Central memory CD8-positive, alpha-beta T cell (primary cell): ENCODE results near the gene SORD.
"Not testable (repeated sequence)": the region's sequence is repeated elsewhere in the genome, so short reads cannot be mapped to it uniquely, and the experiment has no call there.

Experiments
- ATAC-seq: fragments of 150-1000 bp; cut with Tn5 transposase; replicated peaks from 2 replicates; pipeline ENCODE4 v1.10.0; 2022; ENCODE audit warnings: mild to moderate bottlenecking, moderate FRiP score, moderate number of reproducible peaks; ENCODE audit not compliant: poor library complexity, severe bottlenecking; ENCODE audit errors: extremely low read depth
- DNase-seq, 2 donors: peaks; one replicate each; pipeline ENCODE4 v3.0.0; 2021; ENCODE audit warnings: low spot score in 2 of 2
- H3K27ac Mint-ChIP-seq: one replicate; pipeline ENCODE4 v1.8.0; 2022; ENCODE audit warnings: low read depth, mild to moderate bottlenecking, moderate library complexity, mixed read lengths
- H3K27me3 Mint-ChIP-seq: one replicate; pipeline ENCODE4 v1.8.0; 2022; ENCODE audit warnings: mixed read lengths
- H3K36me3 Mint-ChIP-seq: one replicate; pipeline ENCODE4 v1.8.0; 2022; ENCODE audit warnings: mild to moderate bottlenecking, moderate library complexity, mixed read lengths; ENCODE audit not compliant: insufficient read depth
- H3K4me1 Mint-ChIP-seq: one replicate; pipeline ENCODE4 v1.8.0; 2022; ENCODE audit warnings: mixed read lengths
- H3K4me3 Mint-ChIP-seq: one replicate; pipeline ENCODE4 v1.8.0; 2022; ENCODE audit warnings: mild to moderate bottlenecking, moderate library complexity, mixed read lengths
- H3K9me3 Mint-ChIP-seq: one replicate; pipeline ENCODE4 v1.8.0; 2022; ENCODE audit warnings: mixed read lengths

The SORD gene

GRCh38 chr15:45022871-45023658, at the start of gene SORD:
Gene SORD, plus strand, starts transcription at chr15:45023195. Its CDS starts 89 bp downstream, at chr15:45023284.
- Mint-ChIP-seq H3K27me3 (peaks cover 25% of the 10 kb centered on the region), H3K9me3 (no peaks in the 10 kb centered on the region), H3K36me3 (no peaks in the 10 kb centered on the region), H3K4me1 (peaks cover 7% of the 10 kb centered on the region), H3K4me3 (peak within 1 kb of the TSS; percentile 86), H3K27ac (peak within 1 kb of the TSS; percentile 48)
- DNase-seq (peak; percentile 66 to 76), ATAC-seq (peak; percentile 96)

DNA sequence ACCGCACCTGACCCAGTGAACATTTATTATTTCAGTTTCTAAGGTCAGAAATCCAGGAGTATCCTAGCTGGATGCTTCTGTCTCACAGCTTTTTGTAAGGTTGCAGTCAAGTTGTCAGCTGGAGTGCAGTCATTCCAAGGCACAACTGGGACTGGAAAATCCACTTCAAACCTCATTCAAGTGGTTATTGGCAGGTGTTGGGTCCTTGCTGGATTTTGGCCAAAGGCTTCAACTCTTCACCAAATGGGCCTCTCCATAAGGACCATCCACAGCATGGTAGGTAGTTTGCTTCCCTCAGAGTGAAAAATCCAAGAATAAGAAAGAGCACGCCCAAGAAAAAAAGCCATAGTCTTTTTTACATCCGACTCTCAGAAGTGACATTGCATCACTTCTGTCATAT, 46.8 kb upstream of the SORD start:
- H3K27ac Mint-ChIP-seq, H3K36me3 Mint-ChIP-seq, H3K9me3 Mint-ChIP-seq, H3K4me3 Mint-ChIP-seq, DNase-seq, H3K4me1 Mint-ChIP-seq, ATAC-seq, H3K27me3 Mint-ChIP-seq: not testable (repeated sequence)

DNA sequence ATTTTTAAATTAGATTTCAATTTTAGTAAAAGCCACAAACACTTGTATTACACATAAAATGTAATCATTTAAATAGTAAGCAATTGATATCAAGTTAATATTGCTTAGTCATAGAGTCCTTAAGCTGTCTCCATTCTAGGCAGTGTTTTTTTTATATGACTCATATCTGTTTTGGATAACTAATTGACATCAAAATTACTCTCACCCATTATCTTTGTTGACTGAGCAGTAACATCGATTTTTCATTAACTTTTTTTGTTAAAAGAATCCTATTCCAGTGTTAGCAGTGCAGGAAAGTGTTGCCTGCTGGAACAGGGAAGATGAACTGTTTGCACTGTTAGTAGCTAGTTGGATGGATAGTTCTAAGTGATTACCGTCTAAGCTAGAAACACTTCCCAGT, 45.2 kb upstream of the SORD start:
- not testable (repeated sequence) for H3K27me3 Mint-ChIP-seq, H3K27ac Mint-ChIP-seq, H3K4me1 Mint-ChIP-seq, ATAC-seq, H3K9me3 Mint-ChIP-seq, H3K4me3 Mint-ChIP-seq, DNase-seq, H3K36me3 Mint-ChIP-seq

DNA sequence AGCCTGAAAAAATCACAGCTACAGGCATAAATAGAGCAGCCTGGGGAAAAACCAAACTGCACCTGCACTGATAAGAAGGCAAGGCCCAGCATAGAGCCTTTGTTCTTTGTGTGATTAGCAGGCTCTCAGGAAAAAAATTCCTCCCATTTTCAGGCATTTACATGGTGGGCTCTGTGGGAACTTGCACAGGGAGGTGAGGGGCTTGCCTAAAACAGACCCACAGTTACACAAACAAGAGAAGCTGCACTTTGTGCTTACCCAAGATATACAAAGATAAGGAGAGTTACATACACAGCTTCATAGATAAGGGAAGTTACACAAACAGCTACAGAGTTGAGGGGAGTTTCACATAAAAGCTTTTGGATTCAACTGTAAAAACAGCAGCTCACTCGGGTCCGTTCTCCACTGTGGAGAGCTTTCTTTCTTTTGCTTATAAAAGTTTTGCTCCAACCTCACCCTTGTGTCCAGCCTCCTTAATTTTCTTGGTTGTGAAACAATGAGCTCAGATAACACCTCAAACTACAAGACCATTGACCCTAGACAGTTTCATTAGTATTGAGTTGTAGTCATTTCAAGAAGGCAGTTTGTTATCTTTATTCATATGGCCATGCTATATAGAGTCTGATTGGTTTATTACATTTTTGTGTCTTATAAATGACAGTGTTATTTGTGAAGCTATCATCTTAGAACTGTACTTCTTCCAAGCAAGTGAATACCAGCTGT, 43.2 kb upstream of the SORD start:
- not testable (repeated sequence) for H3K36me3 Mint-ChIP-seq, ATAC-seq, H3K27ac Mint-ChIP-seq

GRCh38 chr15:44984144-44984543, 38.9 kb upstream of the SORD start:
- ATAC-seq, H3K9me3 Mint-ChIP-seq, H3K27ac Mint-ChIP-seq: not testable (repeated sequence)

More for the DNA sequence above, 43.2 kb upstream of the SORD start:
- not testable (repeated sequence) for H3K9me3 Mint-ChIP-seq, H3K4me1 Mint-ChIP-seq, H3K4me3 Mint-ChIP-seq, DNase-seq
- H3K27me3 Mint-ChIP-seq = peaks cover 13% of the 10 kb centered on the region

DNA sequence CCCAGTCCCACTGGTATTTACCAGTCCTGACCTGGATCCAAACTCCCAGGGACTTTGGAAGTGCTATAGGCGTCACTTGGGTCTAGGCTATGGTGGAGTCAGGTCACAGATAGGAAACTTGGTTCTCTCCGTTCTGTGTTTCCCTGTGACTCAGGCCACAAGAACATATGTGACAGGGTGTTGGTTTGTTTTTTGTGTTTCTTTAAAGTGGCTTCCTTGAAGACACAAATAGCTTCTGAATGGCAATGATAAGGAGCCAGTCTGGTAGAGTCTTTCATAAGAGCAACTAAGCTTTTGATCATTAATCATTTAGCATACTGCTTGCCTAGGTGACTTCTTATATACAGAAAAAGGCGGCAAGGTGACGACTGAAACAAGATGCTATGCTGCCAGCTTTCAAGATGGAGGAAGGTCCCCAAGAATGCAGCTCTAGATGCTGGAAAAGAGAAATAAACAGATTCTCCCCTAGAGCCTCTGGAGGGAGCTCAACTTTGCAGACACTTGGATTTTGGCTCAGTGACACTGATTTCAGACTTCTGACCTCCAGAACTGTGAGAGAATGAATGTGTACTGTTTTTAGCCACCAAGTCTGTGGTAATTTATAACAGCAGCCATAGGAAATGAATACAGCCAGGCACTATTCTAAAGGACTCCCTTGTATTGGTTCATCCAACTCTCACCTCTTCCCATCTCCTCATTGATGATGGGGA, 36.5 kb upstream of the SORD start:
- H3K4me1 Mint-ChIP-seq, H3K27ac Mint-ChIP-seq: not testable (repeated sequence)
- peak; percentile 32 for ATAC-seq

More at GRCh38 chr15:44984144-44984543, 38.9 kb upstream of the SORD start:
- DNase-seq, H3K4me3 Mint-ChIP-seq, H3K36me3 Mint-ChIP-seq, H3K4me1 Mint-ChIP-seq: not testable (repeated sequence)
- peaks cover 25% of the 10 kb centered on the region for H3K27me3 Mint-ChIP-seq

GRCh38 chr15:44987711-44988110, 35.3 kb upstream of the SORD start:
- peaks cover 30% of the 10 kb centered on the region for H3K27me3 Mint-ChIP-seq
- H3K4me1 Mint-ChIP-seq, ATAC-seq, H3K36me3 Mint-ChIP-seq, H3K27ac Mint-ChIP-seq, H3K4me3 Mint-ChIP-seq, H3K9me3 Mint-ChIP-seq, DNase-seq: not testable (repeated sequence)

More for the DNA sequence above, 36.5 kb upstream of the SORD start:
- not testable (repeated sequence) for H3K4me3 Mint-ChIP-seq, DNase-seq, H3K9me3 Mint-ChIP-seq, H3K36me3 Mint-ChIP-seq
- H3K27me3 Mint-ChIP-seq = peaks cover 25% of the 10 kb centered on the region

GRCh38 chr15:44988184-44988869, 34.7 kb upstream of the SORD start:
- not testable (repeated sequence) for H3K4me1 Mint-ChIP-seq, H3K27ac Mint-ChIP-seq, DNase-seq, H3K36me3 Mint-ChIP-seq, ATAC-seq, H3K9me3 Mint-ChIP-seq, H3K4me3 Mint-ChIP-seq
- H3K27me3 Mint-ChIP-seq = peaks cover 30% of the 10 kb centered on the region

DNA sequence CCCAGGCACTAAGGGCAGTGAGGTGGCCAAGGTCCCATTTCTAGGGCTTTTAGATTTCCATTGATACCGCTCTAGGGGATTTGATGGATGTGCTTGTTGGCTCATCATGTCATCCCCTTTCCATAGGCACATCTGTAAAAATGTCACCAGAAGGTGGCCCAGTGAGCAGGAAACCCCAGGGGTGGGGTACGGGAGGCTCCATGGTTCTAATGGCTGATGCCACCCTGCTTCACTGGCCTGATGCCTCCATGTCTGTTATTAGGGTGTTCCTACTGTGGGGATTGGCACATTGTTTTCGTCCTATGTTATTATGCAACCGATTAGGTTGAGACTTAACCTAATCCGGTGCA, 34.1 kb upstream of the SORD start:
- DNase-seq, H3K27ac Mint-ChIP-seq, H3K9me3 Mint-ChIP-seq, H3K4me1 Mint-ChIP-seq, H3K36me3 Mint-ChIP-seq, ATAC-seq, H3K4me3 Mint-ChIP-seq: not testable (repeated sequence)
- peaks cover 26% of the 10 kb centered on the region for H3K27me3 Mint-ChIP-seq

GRCh38 chr15:44997632-44998031, 25.4 kb upstream of the SORD start:
- not testable (repeated sequence) for DNase-seq, H3K27me3 Mint-ChIP-seq, H3K27ac Mint-ChIP-seq, H3K4me1 Mint-ChIP-seq, ATAC-seq, H3K9me3 Mint-ChIP-seq, H3K36me3 Mint-ChIP-seq, H3K4me3 Mint-ChIP-seq

DNA sequence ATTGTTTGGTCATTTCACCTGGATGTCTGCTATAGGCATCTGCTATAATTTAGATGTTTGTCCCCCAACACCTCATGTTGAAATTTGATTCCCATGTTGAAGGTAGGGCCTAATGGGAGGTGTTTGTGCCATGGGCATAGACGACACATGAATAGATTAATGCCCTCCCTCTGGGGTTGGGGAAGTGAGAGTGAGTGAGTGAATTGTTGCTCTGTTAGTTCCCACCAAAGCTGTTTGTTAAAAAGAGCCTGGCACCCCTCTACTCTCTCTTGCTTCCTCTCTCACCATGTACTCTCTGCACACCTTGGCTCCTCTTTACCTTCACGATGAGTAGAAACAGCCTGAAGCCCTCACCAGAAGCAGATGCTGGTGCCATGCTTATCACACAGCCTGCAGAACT, 23.9 kb upstream of the SORD start:
- H3K9me3 Mint-ChIP-seq = no peaks in the 10 kb centered on the region
- H3K36me3 Mint-ChIP-seq = no peaks in the 10 kb centered on the region
- H3K27ac Mint-ChIP-seq = no peak overlapping the region
- DNase-seq (no peak), ATAC-seq (no peak)
- no peak overlapping the region for H3K4me3 Mint-ChIP-seq
- no peaks in the 10 kb centered on the region for H3K4me1 Mint-ChIP-seq
- no peaks in the 10 kb centered on the region for H3K27me3 Mint-ChIP-seq

GRCh38 chr15:45001180-45001579, 21.8 kb upstream of the SORD start:
- not testable (repeated sequence) for ATAC-seq, DNase-seq, H3K9me3 Mint-ChIP-seq, H3K27me3 Mint-ChIP-seq, H3K4me3 Mint-ChIP-seq, H3K27ac Mint-ChIP-seq, H3K4me1 Mint-ChIP-seq, H3K36me3 Mint-ChIP-seq
